OCI-LY7 (cell line): ENCODE results near the gene MYO1B.

Source experiments
- EZH2phosphoT487 ChIP-seq: fragments of 200-600 bp; sonication (generic); IDR thresholded peaks from 2 replicates; pipeline ENCODE4 v1.6.1; 2018; ENCODE audit warnings: low read depth, borderline replicate concordance, mild to moderate bottlenecking, mixed run types, antibody characterized with exemption, low read length, moderate library complexity, mixed read lengths
- TF ChIP-seq, protein P1 (sequence below): fragments of 200-600 bp; sonication (generic); conservative IDR thresholded peaks from 2 replicates; pipeline ENCODE4 v1.5.1; 2014; ENCODE audit warnings: mild to moderate bottlenecking, antibody characterized with exemption, low read length, moderate library complexity, mixed read lengths

DNA sequence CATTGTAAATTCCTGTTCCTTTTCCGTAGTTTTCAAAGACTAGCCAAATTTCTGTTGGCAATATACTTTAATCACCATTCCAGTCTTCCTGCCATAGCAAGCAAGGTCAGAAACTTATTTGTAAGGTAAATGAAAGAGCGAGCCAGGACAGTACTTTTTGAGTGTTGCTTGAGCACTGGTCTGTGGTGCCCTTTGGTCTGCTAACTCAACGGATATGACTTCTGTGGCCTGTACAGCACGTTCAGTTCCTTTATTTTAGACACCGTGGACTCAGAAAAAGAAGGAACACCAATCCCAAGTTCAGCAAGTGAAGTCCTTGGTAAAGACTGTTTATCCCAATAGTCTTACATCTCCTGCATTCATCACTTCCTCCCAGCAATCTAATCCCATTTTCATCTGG, 166.3 kb downstream of the MYO1B start:
- TF ChIP-seq, protein P1, sequence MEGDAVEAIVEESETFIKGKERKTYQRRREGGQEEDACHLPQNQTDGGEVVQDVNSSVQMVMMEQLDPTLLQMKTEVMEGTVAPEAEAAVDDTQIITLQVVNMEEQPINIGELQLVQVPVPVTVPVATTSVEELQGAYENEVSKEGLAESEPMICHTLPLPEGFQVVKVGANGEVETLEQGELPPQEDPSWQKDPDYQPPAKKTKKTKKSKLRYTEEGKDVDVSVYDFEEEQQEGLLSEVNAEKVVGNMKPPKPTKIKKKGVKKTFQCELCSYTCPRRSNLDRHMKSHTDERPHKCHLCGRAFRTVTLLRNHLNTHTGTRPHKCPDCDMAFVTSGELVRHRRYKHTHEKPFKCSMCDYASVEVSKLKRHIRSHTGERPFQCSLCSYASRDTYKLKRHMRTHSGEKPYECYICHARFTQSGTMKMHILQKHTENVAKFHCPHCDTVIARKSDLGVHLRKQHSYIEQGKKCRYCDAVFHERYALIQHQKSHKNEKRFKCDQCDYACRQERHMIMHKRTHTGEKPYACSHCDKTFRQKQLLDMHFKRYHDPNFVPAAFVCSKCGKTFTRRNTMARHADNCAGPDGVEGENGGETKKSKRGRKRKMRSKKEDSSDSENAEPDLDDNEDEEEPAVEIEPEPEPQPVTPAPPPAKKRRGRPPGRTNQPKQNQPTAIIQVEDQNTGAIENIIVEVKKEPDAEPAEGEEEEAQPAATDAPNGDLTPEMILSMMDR = no peak
- no peak for TF ChIP-seq EZH2phosphoT487
